Keratinocyte (primary cell): ENCODE results near the gene SSTR4. TPM values are rescaled to one million over a fixed set of nuclear protein-coding genes. Genes with fewer than 3 reads are reported as not detected.

ENCODE experiments used
- DNase-seq: peaks from one replicate; pipeline ENCODE4 v3.0.0-alpha.2; 2011; ENCODE audit warnings: low read depth, missing footprints, low spot score
- FAIRE-seq: peaks from 2 replicates; lab custom pipeline; 2011; peaks lifted over from hg19 to GRCh38; lab: Jason Lieb, UNC
- H2AFZ ChIP-seq: 2 replicates; pipeline ENCODE4 v1.6.0; 2012; ENCODE audit warnings: low read length, control low read depth, inconsistent platforms; ENCODE audit not compliant: control insufficient read depth
- H3K27ac ChIP-seq: 2 replicates; pipeline ENCODE4 v1.5.1; 2011; ENCODE audit warnings: low read length; ENCODE audit not compliant: control insufficient read depth, insufficient read depth
- H3K27me3 ChIP-seq: 3 replicates; pipeline ENCODE4 v1.6.0; 2011; ENCODE audit warnings: low read length; ENCODE audit not compliant: control insufficient read depth, insufficient read depth; ENCODE audit errors: extremely low read depth
- H3K36me3 ChIP-seq, 2 experiments: 2 replicates in 1 of 2; 3 replicates in 1 of 2; pipeline ENCODE4 v1.5.1; 2011; ENCODE audit warnings: low read length in 2 of 2, mild to moderate bottlenecking in 1 of 2; ENCODE audit not compliant: control insufficient read depth in 2 of 2, insufficient read depth in 2 of 2; ENCODE audit errors: extremely low read depth in 1 of 2
- H3K4me1 ChIP-seq: 3 replicates; pipeline ENCODE4 v1.5.1; 2011; ENCODE audit warnings: low read length; ENCODE audit not compliant: control insufficient read depth, insufficient read depth; ENCODE audit errors: extremely low read depth
- H3K4me2 ChIP-seq: 3 replicates; pipeline ENCODE4 v1.6.0; 2011; ENCODE audit warnings: low read depth, low read length; ENCODE audit not compliant: control insufficient read depth, insufficient read depth; ENCODE audit errors: extremely low read depth
- H3K4me3 ChIP-seq, 3 experiments: fragments of 200-600 bp in 1 of 3; sonication (generic) in 1 of 3; 2 replicates in 2 of 3; 3 replicates in 1 of 3; pipeline ENCODE4 v1.5.1; 2011 to 2016; ENCODE audit warnings: low read length in 3 of 3, mild to moderate bottlenecking in 3 of 3, control low read depth in 2 of 3, inconsistent platforms in 1 of 3, low read depth in 1 of 3, mixed read lengths in 1 of 3, mixed run types in 1 of 3, moderate library complexity in 1 of 3; ENCODE audit not compliant: control insufficient read depth in 2 of 3, insufficient read depth in 2 of 3; ENCODE audit errors: extremely low read depth in 1 of 3
- H3K79me2 ChIP-seq: 2 replicates; pipeline ENCODE4 v1.6.0; 2012; ENCODE audit warnings: low read length; ENCODE audit not compliant: control insufficient read depth, insufficient read depth
- H3K9ac ChIP-seq: 3 replicates; pipeline ENCODE4 v1.6.0; 2011; ENCODE audit warnings: low read length; ENCODE audit not compliant: control insufficient read depth, insufficient read depth; ENCODE audit errors: extremely low read depth
- H3K9me1 ChIP-seq: 3 replicates; pipeline ENCODE4 v1.6.0; 2011; ENCODE audit warnings: low read length; ENCODE audit not compliant: control insufficient read depth, insufficient read depth; ENCODE audit errors: extremely low read depth
- H3K9me3 ChIP-seq: 2 replicates; pipeline ENCODE4 v1.5.1; 2012; ENCODE audit warnings: low read depth, low read length; ENCODE audit not compliant: control insufficient read depth
- H4K20me1 ChIP-seq: 3 replicates; pipeline ENCODE4 v1.6.0; 2011; ENCODE audit warnings: low read length; ENCODE audit not compliant: control insufficient read depth, insufficient read depth; ENCODE audit errors: extremely low read depth
- CTCF ChIP-seq, 3 experiments: IDR thresholded peaks in 1 of 3; conservative IDR thresholded peaks in 1 of 3; optimal IDR thresholded peaks in 1 of 3; 2 replicates in 2 of 3; 3 replicates in 1 of 3; pipeline versions ENCODE3 to v1.5.1; 2011; ENCODE audit warnings: low read length in 3 of 3, mild to moderate bottlenecking in 3 of 3, moderate library complexity in 2 of 3, control low read depth in 1 of 3, inconsistent platforms in 1 of 3; ENCODE audit not compliant: insufficient read depth in 2 of 3; ENCODE audit errors: extremely low read depth in 1 of 3
- EZH2 ChIP-seq: IDR thresholded peaks from one replicate; pipeline ENCODE4 v1.6.1; 2012; ENCODE audit warnings: inconsistent platforms, mild to moderate bottlenecking, low read length, moderate library complexity
- dilution Hi-C: fragments of 300-500 bp; cut with MboI; formaldehyde crosslinking; loops from one replicate; pipeline ENCODE4 v1.7.0; 2020; ENCODE audit warnings: low sequenced_read_pairs; ENCODE audit not compliant: extremely low pct_ligation_motif_present
- polyA plus RNA-seq, 5 experiments: library from polyadenylated mRNA; depleted of rRNA in 3 of 5; stranded (reverse) in 3 of 5; stranded (forward) in 1 of 5; unstranded in 1 of 5; fragments of >200 nt; gene quantifications; 1 replicate in 1 of 5; 2 replicates in 3 of 5; 3 replicates in 1 of 5; pipeline versions ENCODE4 v1.2.1 to v1.2.3, GENCODE V29; 2011 to 2012; ENCODE audit warnings: missing spikeins in 2 of 5, low read depth in 1 of 5, low replicate concordance in 1 of 5

SSTR4 gene
- polyA plus RNA-seq, 1 donor (not counting 4 experiments of a cell fraction or from before 2014, with no cell fraction given): not detected

GRCh38 chr20:23063581-23063980 lies 28.5 kb downstream of the SSTR4 start:
- no peaks in the 10 kb centered on the region for H3K27me3 ChIP-seq
- no peaks in the 10 kb centered on the region for H3K4me1 ChIP-seq
- TF ChIP-seq CTCF (optimal IDR thresholded peaks at IDR 0.05 in 1 of 3, IDR thresholded peaks at IDR 0.05 in 1 of 3, conservative IDR thresholded peaks at IDR 0.05 in 1 of 3; ENCODE audit: extremely low read depth in 1 of 3, insufficient read depth in 2 of 3, low read length in 3 of 3): no peak
- no peak for TF ChIP-seq EZH2
- no peaks in the 10 kb centered on the region for H3K9me3 ChIP-seq
- FAIRE-seq (no peak), DNase-seq (no peak)
- H3K9me1 ChIP-seq: no peaks in the 10 kb centered on the region
- dilution Hi-C loops: no loop called here
- H3K79me2 ChIP-seq: no peaks in the 10 kb centered on the region
- H3K4me2 ChIP-seq: no peak overlapping the region
- H3K27ac ChIP-seq: no peak overlapping the region
- no peaks in the 10 kb centered on the region for H3K36me3 ChIP-seq
- no peaks in the 10 kb centered on the region for H4K20me1 ChIP-seq
- H3K4me3 ChIP-seq: no peak overlapping the region
- no peak overlapping the region for H3K9ac ChIP-seq
- H2AFZ ChIP-seq: no peak overlapping the region

- Histone ChIP-seq H3K9me3 (no peaks in the 10 kb centered on the region), H3K79me2 (no peaks in the 10 kb centered on the region), H3K9me1 (no peaks in the 10 kb centered on the region), H3K27me3 (no peaks in the 10 kb centered on the region), H2AFZ (no peak overlapping the region), H3K4me2 (no peak overlapping the region), H3K4me1 (no peaks in the 10 kb centered on the region), H4K20me1 (no peaks in the 10 kb centered on the region), H3K4me3 (no peak overlapping the region), H3K9ac (no peak overlapping the region), H3K36me3 (no peaks in the 10 kb centered on the region), H3K27ac (no peak overlapping the region)
- DNase-seq (no peak), FAIRE-seq (no peak)
- dilution Hi-C loops: no loop called here
- TF ChIP-seq CTCF (optimal IDR thresholded peaks at IDR 0.05 in 1 of 3, IDR thresholded peaks at IDR 0.05 in 1 of 3, conservative IDR thresholded peaks at IDR 0.05 in 1 of 3; ENCODE audit: extremely low read depth in 1 of 3, insufficient read depth in 2 of 3, low read length in 3 of 3) (no peak), EZH2 (no peak)
Measured at GRCh38 chr20:23065266-23066201, 30.4 kb downstream of the SSTR4 start.
